Dedifferentiated amniotic fluid mesenchymal stem cell (primary cell): Measurements from ENCODE around the gene MORF4L1.
"Not testable (repeated sequence)": the region's sequence is repeated elsewhere in the genome, so short reads cannot be mapped to it uniquely, and the experiment has no call there.

ENCODE experiments used
- DNase-seq: peaks from one replicate; pipeline ENCODE4 v3.0.0-alpha.2; 2016; ENCODE audit errors: extremely low spot score

MORF4L1 gene

DNA sequence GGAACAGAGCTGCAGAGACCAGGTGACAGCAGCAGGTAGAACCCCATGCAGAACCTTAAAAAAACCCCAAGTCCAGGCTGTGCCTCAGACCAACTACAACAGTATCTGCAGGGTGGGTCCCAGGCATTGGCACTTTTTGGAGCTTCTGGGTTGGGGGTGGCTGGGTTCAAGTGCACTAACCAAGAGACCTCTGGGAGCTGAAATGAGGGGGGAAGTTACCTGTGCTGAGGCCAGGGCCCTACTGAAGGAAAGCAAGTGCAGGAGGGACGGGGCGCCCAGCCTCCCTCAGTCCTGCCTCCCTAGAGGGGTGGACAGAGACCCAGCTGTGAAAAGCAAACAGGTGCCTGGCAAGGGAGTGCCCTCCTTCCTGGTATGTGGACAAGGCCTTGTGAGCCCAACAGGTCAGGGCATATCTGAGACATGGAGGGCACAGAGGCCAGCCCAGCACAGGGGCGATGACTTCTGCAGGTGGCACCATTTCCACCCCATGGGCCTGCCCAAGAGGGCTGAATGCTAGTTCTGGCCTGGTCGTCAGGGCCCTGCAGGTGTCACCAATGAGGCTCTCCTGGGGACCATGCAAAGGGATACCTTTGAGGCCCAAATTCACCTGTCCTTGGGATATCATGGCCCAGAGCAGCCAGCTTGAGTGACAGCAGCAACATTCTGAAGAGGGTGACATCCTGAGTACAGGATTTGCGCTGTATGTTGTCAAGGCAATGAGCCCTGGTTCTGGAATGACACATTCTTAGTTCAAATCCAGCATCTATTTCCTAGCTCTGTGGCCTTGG is 53.5 kb downstream of the MORF4L1 start:
- DNase-seq, result no peak

DNA sequence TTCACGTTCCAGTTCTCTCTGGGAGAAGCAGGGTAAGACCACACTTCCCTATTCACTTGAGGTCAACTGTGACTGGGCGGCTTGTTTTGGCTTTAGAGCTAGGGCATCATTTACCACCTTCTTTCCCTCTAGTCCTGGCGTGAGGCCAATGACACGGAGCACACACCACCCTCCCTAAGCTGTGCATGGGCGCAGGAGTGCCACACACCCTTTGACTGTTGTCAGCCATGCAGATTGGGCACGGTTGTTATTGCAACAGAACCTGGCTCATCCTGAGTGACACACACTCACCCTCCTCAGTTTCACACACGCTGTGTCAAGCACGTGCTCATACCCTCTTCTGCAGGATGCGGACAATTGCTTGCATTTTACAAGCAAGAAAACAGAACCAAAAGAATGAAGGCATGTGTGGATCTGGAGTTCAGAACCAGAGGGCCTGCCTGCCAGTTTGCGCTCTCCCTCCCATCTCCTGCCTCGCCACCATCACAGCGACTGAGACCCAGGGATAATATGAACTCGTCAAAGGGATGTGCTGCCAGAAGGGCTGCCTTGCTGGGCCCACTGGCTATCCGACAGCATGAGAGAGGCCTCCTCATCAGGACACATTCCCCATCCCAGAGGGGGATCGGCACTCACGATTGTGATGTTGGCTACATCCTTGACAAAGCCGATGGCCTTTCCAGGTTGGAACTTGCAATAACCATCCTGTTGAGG is 54.5 kb downstream of the MORF4L1 start:
- DNase-seq, result no peak

DNA sequence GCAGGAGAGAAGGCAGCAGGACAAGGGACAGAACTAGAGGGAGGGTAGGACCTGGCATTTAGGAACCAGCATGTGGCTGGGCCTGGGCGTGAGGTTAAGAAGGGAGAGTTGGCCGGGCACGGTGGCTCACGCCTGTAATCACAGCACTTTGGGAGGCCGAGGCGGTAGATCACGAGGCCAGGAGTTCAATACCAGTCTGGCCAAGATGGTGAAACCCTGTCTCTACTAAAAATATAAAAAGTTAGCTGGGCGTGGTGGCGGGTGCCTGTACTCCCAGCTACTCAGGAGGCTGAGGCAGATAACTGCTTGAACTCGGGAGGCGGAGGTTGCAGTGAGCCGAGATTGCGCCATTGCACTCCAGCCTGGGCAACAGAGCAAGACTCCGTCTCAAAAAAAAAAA is 55.5 kb downstream of the MORF4L1 start:
- DNase-seq, result not testable (repeated sequence)

DNA sequence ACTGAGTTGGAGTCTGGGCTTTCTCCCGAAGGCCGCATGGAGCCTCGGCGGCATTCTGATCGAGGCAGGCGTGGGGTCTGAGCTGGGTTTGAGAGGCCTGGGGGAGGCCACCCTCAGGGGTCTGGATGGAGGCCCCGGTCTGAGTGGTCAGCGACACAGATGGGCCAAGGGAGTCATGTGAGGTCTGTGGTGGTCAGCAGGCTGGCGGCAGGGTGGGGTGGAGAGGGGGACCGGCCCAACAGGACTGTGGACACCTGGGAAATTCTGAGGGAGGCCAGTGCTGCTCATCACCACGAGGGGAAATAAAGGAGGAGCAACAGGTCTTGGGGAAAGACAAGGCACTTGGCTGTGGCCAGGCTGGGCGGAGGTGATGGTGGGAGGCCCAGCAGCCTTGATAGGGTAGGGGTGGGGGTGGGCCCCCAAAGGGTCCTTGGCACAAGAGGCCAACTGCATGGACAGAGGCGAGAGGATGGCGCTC is 56.0 kb downstream of the MORF4L1 start:
- DNase-seq, result no peak

DNA sequence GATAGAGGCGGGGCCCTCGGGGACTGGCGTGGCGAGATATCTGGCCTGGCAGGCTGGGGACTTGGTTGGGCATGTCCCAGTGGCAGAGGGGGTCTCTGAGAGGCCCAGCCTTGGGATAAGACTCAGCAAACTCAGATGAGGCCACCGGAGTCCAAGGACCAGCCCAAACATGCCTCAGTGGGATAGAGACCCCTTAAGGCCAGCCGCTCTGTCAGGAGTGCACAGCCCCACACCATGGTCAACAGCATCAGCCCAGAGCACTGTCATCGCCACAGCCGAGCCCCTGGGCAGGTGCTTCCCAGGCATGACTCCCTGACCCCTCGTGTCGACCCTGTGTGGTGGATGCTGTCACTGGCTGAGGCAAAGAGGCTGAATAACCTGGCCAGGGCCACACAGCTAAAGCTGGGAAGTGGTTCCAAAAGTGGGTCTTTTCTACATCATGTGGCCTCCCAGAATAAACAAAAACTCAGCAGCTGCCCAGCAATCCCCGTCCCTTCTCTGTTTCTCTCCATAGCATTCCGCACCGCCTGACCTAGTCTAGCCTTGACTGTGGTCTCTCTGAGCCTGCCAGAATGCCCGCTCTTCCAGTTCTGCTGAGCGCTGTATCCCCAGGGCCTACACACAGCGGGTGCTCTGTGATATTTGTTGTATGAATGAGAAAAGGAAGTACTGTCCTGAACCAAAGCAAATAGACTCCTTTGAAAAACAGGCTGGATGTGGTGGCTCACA is 57.0 kb downstream of the MORF4L1 start:
- DNase-seq, result no peak

DNA sequence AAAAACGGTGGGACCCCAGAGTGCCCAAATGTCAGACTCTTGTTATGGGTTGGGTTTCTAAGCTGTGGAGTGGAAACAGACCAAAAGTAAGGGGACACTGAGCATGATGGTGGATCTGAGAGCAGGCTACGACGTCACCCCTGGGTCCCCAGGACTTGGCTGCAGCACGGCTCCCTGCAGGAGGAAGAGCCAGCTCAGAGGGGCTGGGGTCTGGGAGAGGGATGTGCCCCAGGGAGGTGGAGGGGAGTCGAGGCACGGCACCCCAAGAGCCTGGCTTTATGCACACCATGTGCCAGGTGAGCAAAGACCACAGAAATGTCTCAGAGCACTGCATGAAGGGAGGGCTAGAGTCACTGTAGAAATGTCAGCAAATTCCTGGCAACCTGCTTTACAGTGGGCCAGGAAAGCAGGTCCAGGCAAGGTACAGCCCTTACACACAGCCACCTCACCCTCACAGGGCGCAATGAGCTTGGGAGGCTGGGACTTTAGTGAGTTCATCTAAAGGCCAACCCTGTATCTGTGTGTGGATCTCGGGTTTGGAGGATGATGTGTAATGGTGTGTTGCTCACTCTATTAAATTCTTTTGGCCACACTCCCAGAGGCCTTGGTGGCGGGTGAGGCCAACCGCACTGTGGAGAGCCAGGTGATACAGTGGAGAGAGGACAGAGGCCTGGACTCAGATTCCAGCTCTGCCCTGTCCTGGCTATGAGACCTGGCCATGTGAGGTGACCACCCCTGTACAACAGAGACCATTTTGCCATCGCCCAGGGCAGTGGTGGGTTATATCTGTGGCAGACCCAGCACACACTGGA is 58.1 kb downstream of the MORF4L1 start:
- DNase-seq, result peak; percentile 51

DNA sequence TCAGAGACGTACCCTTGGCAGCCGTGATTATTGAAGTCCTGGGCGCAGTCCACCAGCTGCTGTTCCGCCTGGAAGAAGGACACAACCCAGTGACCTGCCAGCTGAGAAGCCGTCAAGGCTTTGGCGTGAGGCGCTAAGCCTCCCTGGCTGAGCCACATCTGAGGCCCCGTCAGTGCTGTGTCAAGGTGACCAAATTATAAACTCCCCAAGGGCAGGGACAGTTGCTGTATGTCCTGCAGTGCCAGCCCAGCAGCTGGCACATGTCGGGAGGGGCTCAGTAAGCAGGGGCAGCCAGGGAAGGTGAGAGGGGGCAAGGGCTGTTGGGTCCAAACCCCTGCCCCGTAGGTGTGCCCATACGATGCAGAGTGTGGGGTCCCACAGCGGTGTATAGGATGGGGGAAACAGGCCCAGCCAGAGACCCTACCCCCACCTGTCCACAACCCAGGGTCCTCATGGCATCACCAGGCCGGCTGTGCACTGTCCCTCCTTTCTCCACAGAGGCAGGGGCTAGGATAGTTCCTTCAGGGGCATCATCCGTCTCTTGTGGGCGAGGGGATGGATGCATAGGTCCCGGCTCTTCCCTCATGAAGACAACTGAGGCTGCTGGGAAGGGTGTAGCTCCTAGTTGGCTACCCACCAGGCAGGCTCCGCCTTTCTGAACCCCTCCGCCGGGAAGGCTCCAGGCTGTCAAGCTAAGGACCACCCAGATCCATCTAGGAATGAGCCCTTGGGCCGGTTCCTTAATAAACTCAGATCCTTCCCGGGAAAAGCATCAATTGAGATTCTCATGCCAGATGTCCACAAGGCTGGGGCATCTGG is 59.0 kb downstream of the MORF4L1 start:
- DNase-seq, result no peak

DNA sequence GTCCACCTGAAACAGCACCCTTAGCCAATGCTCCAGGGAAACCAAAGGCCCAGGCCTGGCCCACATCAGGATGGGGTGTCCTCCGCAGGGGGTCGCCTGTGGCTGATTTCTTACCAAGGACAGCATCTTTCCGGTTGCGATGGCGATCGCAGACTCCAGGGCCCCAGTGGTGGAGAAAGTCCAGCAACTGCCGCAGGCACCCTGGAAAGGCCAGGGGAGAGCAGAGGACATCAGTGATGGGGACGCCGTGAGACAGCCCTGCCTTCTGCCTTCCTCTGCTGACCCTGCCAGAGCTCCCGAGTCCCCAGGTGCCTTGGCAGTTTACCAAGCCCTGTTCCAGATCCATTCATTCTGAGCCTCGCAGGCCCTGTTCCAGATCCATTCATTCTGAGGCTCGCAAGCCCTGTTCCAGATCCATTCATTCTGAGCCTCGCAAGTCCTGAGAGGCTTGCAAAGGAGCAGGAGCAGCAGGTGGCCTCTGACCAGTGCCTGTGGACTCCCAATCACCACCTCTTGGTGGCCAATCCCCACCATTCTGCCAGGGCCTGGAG is 59.6 kb downstream of the MORF4L1 start:
- DNase-seq, result no peak

DNA sequence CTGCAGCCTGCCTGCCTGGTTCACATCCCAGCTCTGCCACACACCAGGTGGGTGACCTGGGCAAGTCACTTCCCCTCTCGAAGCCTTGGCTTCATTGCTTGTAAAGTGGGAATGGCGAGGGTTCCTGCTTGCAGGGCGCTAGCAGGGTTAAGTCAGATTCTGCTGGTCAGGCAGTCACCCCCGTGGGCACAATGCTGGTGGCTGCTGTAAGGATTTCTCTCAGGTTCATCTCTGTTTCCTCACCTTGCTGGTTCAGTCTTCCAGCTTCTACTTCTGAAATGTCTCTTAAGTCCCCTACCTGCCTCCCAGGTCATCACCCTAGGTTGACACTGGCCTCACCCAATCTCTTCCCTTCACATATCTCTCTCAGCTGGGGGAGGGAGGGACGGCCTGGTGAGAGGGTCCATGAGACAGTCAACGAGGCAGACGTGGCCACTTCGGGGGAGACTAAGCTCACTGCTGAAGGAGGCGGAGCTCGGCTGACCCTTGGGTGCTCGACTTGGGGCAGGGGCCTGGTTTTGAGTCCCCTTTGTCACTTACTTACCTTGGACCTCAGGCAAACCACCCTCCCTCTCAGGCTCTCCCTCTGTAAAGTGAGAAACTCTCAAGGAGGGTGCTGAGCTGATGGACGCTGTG is 60.6 kb downstream of the MORF4L1 start:
- no peak for DNase-seq

DNA sequence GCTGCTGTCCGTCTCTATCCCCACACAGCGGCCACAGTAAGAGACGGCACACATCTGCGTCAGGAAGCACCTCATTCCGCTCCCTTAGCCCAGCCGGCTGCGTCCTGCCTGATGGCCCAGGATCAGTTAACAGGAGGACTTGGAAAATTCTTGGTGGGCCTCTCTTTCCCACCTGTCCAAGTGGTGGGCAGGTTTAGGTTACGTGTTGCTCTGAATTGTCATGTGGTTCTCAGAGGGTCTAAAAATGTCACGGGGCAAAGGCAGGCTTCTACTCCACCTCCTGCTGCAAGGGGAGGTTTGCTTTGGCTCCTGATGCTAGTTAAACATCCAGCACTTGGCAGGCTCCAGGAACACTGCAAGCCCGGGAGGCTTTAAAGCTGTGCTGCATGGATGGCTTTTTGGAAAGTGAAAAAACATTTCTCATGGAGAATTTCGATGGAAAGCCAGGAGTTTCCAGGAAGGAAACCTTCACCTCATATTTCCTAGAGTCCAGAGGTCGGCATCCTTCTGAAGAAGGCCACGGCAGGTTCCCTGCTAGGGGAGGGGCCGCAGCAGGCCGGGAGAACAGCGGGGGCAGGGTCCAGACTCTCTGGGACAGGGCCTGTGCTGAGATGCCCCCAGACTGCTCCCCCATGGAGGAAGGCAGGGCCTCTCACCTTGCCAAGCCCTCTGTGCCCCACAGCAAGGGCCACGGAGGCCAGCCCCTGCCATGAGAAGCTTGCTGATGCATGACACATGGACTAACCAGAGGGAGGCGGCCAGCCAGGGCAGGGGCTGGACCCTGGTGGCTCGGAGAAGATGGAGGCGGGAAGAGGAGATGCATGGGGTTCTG is 61.3 kb downstream of the MORF4L1 start:
- no peak for DNase-seq

DNA sequence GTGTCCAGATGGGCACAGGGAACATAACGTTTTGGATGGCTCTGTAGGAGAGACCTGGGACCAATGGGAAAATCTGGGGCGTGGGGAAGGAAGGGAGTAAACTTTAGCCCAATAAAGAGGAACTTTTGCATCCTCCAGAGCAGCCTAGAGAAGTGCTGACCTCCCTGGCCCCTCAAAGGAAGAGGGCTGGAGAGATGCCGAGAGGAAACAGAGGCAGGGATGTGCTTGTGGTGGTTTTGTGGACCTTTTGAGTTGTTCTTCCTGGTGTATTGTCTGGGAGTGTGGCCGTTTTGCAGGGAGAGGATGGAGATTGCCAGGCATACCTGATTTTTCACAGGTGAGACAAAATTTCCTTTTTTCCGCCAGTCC is 61.9 kb downstream of the MORF4L1 start:
- no peak for DNase-seq

DNA sequence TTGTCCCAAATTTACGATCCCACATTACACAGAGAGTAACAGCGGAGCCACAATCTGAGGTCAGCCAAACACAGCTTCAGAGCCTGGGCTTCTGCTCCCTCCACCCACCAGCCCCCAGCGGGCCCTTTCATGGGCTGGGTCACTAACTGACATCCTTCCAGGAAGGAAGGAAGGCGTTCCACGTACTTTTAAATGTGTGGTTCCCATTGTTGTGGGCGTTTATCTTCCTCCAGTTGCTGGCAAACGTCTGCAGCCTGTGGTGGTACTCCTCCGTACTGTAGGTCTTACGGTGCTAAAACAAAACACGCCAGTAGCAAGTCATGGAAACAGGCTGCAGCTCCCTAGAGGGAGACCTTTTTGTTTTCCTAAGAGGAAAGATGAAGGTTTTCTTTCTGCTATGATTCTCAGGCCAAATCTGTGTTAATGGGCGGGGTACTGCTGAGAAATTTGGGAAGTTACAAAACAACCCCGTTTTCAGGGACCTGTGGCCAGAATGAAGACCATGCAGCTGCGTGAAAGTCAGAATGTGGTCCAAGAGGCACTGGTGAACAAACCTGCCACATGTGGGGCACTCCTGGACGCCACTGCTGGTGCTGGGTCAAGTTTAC is 64.5 kb downstream of the MORF4L1 start:
- no peak for DNase-seq

DNA sequence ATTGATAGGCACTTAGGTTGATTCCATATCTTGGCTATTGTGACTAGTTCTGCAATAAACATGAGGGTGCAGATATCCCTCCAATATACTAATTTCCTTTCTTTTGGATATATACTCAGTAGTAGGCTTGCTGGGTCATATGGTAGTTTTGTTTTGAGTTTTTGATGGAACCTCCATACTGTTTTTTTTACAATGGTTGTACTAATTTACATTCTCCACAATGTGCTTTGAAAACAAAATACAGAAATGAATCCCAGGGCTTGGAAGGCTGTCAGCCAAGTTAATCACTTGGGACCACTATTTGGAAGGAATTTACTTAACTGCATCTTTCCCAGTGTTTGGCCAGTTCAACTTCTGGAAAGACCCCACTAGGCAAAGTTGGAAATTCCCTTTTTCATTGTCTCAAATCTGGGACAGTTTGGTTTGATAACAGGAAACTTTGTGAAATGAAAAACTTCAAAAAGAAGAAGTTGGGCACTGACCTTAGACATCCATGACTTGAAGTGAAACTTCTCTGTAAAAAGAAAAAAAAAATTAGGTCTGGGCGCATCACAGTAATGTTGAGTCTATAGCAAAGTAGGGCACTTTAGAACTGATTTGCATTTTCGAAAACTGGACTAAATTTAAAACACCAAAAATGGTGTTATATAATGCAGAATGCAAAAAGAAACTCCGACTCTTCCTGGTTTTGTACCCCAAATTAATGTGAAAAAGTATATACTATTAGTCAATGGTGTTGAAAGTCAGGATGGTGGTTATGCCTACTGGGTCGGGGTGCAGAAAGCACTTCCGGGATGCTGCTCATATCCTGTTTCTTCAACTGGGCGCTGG is 66.2 kb downstream of the MORF4L1 start:
- DNase-seq, result no peak

DNA sequence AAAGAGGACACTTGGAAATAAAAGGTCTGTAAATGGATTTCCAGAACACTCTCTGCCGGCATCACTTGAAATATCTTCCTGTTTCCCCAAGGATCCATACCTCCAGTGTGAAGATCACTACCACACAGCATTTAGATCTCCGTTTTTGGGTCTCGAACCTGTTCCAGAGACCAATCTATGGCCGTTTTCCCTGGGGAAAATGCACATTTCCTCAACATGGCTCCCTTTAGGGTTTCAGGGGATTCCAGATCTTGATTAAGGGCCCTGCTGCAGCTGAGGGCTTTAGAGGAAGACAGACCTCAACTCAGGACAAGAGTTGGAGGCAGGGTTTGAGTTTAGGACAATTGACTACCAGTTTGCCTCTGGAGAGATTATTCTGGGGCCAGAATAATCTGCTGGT is 70.1 kb downstream of the MORF4L1 start:
- no peak for DNase-seq

DNA sequence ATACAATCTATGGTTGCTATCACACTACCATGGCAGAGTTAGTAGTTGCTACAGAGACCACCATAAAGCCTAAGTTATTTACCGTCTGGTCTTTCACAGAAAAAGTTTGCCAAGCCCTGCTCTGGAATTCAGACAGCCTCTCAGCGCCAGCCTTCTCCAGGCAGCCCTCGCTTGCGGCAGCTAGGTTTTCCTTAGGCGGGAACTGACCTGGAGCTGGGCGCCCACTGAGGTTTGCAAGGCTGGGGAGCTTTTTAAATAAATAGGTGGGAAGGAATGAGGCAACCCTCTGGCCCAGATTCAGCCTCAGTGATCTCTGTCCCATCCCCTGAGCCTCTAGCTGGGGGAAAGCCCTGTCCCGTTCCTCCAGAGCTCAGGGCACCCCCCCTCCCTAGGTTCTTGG is 71.0 kb downstream of the MORF4L1 start:
- no peak for DNase-seq

DNA sequence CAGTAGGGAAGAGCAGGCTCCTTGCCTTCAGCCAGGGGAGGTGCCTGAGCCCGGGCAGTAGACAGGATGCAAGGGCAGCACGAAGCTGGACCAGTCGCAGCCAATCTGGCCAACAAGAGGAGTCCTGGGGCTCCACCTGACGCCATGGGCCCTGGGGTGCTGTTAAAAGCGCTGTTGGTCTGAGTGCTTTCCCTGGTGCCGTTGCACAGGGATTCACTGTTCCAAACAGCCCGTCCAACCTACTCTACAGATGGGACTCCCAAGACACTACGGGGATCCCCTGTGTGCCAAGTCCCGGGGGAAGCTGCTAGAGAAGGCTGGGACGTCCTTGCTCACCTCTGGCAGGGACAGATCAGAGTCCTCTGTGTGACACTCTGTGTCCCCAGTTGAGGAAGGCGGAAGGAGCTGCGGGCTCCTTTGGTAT is 71.5 kb downstream of the MORF4L1 start:
- DNase-seq, result no peak

DNA sequence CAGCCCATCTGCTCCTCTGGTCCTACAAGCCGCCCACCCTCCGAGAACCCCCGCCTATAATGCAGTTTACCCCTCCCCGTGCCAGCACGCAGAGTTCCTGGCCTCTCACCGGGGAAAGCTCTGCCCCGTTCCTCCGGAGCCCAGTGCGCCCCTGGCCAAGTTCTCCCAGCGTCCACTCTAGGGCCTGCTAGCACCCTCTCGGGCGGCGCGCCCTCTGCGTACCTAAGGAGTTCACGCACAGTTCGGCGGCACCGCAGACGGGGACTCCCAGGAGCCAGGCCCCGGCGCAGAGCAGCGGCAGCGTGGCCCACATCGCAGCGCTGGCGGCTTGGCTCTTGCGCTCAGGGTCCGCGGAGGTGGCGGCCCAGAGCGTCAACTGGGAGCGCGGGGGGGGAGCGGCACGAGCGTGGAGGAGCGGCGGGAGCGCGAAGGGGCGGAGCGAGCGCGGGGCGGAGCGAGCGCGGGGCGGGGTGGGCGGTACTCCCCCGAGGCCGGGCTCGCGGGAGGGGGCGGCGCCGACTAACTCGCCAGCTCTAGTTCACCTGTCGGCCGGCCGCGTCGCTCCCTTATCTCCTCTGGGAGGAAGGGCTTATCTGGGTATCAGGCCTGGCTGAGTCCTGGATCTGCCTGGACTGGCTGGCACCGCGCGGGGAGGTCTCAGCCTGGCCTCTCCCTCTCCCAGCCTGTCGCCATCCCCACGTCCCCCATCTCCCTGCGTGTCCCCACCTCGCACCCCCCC is 72.1 kb downstream of the MORF4L1 start, which contains the start of gene CTSH:
TSS of gene CTSH (minus strand) at position 378 of the 739 bp plus-strand sequence. CDS start at position 313, 65 bp downstream.
- DNase-seq, result no peak
